SK-N-SH treated with all-trans-retinoic acid at 6 μM for 48 hours (cell line): ENCODE results near the gene AHRR.

ENCODE experiments used
- BACH2 ChIP-seq: fragments of 250-450 bp; sonication (Bioruptor Pico); IDR thresholded peaks from 2 replicates; pipeline ENCODE4 v1.9.0; 2021; ENCODE audit warnings: mild to moderate bottlenecking, borderline replicate concordance
- CREB5 ChIP-seq: fragments of 250-450 bp; sonication (Bioruptor Pico); IDR thresholded peaks from 2 replicates; pipeline ENCODE4 v1.5.1; 2020; ENCODE audit warnings: low read depth, mild to moderate bottlenecking, moderate library complexity
- ESRRG ChIP-seq: fragments of 250-450 bp; sonication (Bioruptor Pico); IDR thresholded peaks from 2 replicates; pipeline ENCODE4 v1.6.1; 2021; ENCODE audit warnings: mild to moderate bottlenecking
- GLIS3 ChIP-seq: fragments of 250-450 bp; sonication (Bioruptor Pico); IDR thresholded peaks from 2 replicates; pipeline ENCODE4 v1.5.0; 2020; ENCODE audit warnings: mild to moderate bottlenecking, moderate library complexity
- RARB ChIP-seq: fragments of 250-450 bp; sonication (Bioruptor Pico); IDR thresholded peaks from 2 replicates; pipeline ENCODE4 v1.8.0; 2021; ENCODE audit warnings: mild to moderate bottlenecking, moderate library complexity
- SNAI2 ChIP-seq: fragments of 250-450 bp; sonication (Bioruptor Pico); IDR thresholded peaks from 2 replicates; pipeline ENCODE4 v1.5.0; 2020; ENCODE audit warnings: mild to moderate bottlenecking, moderate library complexity
- TCF4 ChIP-seq: fragments of 250-450 bp; sonication (Bioruptor Pico); IDR thresholded peaks from 2 replicates; pipeline ENCODE4 v1.8.0; 2021; ENCODE audit warnings: mild to moderate bottlenecking, moderate library complexity, borderline replicate concordance
- TSHZ2 ChIP-seq: fragments of 250-450 bp; sonication (Bioruptor Pico); IDR thresholded peaks from 2 replicates; pipeline ENCODE4 v1.5.0; 2020; ENCODE audit warnings: mild to moderate bottlenecking, moderate library complexity
- ZC3H10 ChIP-seq: fragments of 250-450 bp; sonication (Bioruptor Pico); IDR thresholded peaks from 2 replicates; pipeline ENCODE4 v1.5.1; 2021; ENCODE audit warnings: mild to moderate bottlenecking, moderate library complexity
- ZNF565 ChIP-seq: fragments of 450-650 bp; formaldehyde crosslinking; conservative IDR thresholded peaks from 2 replicates; pipeline ENCODE4 v1.5.0; 2020; ENCODE audit warnings: low read depth, mild to moderate bottlenecking, moderate library complexity

GRCh38 chr5:472076-472655, 150.7 kb downstream of the AHRR start:
- TF ChIP-seq ZNF565 (CRISPR knock-in tag) (no peak), RARB (CRISPR knock-in tag) (no peak), CREB5 (CRISPR knock-in tag) (no peak), BACH2 (CRISPR knock-in tag) (no peak), ESRRG (no peak), TSHZ2 (CRISPR knock-in tag) (no peak), TCF4 (no peak), SNAI2 (CRISPR knock-in tag) (no peak), ZC3H10 (CRISPR knock-in tag) (no peak), GLIS3 (no peak)
